GM18868 (cell line): ENCODE measurements around the gene RAI1.

Experiments
- ATAC-seq: cut with Tn5 transposase; IDR thresholded peaks from one replicate; pipeline ENCODE4 v1.9.1; 2021; ENCODE audit warnings: mild to moderate bottlenecking, moderate library complexity; ENCODE audit not compliant: unreplicated experiment

RAI1 gene

GRCh38 chr17:17859909-17860765 is 178.9 kb downstream of the RAI1 start:
- no peak for ATAC-seq

DNA sequence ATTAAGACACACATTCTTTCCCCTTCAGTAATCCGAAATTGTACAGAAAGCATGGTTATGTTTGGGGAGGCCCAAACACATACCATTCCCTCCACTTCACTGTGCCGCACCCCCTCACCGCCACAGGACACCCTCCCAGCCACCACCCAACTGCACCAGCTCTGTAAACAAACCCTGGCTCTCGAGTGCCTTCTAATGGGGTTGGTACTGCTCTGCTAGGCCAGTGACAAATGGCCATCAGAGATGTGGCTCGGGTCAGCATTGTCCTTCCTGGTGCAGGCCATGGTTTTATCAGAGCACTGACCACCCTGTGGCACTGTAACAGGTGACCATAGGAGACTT is 179.5 kb downstream of the RAI1 start:
- no peak for ATAC-seq
